Subcutaneous adipose tissue (tissue), 4 donors: ENCODE measurements around the gene ARHGAP22. TPM values are rescaled to one million over a fixed set of nuclear protein-coding genes. Genes with fewer than 3 reads are reported as not detected.

Source experiments
- total RNA-seq, 4 donors: library from RNA; depleted of rRNA; stranded (reverse); fragments of >200 nt; gene quantifications; one replicate each; pipeline ENCODE4 v1.1.0, GENCODE V29; 2016
- TF ChIP-seq, protein P1 (sequence below): fragments of 450-650 bp; IDR thresholded peaks from one replicate; pipeline ENCODE4 v1.5.1; 2016; ENCODE audit warnings: low read depth, mild to moderate bottlenecking, control low read depth, antibody characterized with exemption, moderate library complexity

ARHGAP22 gene
- total RNA-seq, 4 donors from 2014 or later: 2.1 to 15.0 (median 5.0) TPM

DNA sequence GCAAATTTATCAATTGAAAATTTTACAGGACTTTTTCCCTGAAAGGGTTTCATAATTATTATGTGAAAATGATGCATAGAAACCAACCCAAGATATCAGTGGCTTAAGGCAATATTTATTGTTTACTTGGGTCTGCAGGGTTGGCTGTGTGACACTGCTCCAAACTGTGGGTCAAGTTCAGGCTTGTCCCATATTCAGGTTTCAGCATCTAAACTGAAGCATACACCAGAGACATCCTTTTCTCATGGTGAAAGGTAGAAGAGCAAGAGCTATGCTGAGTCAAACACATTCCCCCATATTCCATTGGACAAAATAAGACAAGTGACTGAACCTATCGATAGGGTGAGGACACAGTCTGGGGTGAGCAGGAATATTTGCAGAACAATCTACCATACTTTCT is 187.5 kb downstream of the ARHGAP22 start:
- TF ChIP-seq, protein P1, sequence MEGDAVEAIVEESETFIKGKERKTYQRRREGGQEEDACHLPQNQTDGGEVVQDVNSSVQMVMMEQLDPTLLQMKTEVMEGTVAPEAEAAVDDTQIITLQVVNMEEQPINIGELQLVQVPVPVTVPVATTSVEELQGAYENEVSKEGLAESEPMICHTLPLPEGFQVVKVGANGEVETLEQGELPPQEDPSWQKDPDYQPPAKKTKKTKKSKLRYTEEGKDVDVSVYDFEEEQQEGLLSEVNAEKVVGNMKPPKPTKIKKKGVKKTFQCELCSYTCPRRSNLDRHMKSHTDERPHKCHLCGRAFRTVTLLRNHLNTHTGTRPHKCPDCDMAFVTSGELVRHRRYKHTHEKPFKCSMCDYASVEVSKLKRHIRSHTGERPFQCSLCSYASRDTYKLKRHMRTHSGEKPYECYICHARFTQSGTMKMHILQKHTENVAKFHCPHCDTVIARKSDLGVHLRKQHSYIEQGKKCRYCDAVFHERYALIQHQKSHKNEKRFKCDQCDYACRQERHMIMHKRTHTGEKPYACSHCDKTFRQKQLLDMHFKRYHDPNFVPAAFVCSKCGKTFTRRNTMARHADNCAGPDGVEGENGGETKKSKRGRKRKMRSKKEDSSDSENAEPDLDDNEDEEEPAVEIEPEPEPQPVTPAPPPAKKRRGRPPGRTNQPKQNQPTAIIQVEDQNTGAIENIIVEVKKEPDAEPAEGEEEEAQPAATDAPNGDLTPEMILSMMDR: no peak

DNA sequence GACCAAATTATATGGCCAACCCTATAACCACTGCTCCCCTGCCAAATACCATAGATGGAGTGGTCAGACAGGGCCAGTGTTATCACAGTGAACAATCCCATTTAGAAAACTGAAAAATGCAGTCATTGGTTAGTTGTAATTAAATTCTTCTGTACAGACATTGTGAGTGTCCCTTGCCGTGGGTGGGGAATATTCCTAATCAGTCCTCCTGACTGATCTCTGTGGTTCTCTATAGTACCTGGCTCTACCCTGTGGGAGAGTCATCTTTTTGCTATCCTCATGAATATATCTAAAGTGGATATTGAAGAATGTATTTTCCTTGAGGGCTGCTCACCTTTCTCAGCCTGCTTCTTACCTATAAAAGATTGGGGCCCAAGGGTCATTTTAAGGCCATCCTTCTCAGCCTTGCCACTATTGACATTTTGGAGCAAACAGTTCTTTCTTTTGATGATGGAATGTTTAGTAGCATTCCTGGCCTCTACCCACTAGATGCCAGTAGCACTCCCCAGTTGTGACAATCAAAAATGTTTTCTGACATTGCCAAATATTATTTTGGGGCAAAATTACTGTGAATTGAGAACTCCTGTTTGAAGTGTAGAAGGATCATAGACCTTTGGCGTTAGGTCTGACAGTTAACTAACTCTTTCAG is 188.2 kb downstream of the ARHGAP22 start:
- TF ChIP-seq, protein P1: no peak

DNA sequence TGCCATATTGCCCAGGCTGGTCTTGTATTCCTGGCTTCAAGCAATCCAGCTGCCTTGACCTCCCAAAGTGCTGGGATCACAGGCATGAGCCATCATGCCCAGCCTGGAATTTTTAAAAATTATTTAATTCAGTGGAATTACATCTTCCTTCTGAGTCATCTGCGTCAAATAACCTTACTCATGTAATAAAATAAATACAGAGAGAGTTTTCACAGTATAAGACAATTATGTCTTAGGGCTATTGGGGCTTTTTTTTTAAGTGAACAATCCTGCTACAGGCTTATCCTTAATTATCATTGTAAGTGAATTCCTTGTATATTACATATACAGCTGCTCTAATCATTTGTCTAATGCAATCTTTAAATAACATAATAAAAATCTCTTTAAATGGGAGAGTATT is 190.1 kb downstream of the ARHGAP22 start:
- TF ChIP-seq, protein P1: no peak

DNA sequence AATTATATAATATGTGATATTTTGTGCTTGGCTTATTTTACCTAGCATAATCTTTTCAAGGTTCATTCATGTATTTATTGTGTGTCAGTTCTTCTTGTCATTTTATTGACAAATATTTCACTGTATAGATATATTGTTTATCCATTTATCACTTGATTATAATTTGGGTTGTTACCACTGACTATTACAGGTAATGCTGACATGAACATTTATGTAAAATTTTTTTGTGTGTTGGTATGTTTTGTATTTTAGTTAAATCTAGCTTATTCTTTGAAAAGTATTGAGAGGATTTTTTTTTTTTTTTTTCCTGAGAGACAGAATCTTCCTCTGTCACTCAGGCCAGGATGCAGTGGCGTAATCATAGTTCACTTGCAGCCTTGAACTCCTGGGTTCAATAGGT is 190.7 kb downstream of the ARHGAP22 start:
- TF ChIP-seq, protein P1: no peak

DNA sequence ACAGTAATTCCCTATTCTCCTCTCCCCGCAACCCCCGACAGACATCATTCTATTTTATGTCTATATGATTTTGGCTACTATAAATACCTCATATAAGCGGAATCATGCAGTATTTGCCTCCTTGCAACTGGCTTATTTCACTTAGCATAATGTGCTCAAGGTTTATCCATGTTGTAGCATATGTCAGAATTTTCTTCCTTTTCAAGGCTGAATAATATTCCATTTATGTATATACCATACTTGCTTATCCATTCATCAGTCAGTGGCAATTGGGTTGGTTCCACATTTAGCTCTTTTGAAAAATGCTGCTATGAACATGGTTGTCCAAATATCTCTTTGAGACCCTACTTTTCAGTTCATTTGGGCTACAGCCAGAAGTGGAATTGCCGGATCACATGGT is 191.9 kb downstream of the ARHGAP22 start:
- TF ChIP-seq, protein P1: no peak

DNA sequence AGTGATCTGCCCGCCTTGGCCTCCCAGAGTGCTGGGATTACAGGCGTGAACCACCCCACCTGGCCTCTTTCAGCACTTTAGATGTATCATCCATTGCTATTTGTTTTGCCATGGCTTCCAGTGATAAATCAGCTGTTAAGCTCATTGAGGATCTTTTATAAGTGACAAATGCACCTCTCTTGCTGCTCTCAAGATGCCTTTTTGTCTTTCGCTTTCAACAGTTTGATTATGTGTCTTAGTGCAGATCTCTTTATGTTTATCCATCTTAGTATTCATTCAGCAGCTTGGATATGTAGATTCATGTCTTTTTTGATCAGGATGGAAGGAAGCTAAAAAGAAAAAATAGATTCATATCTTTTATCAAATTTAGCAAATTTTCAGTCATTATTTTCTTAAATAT is 192.8 kb downstream of the ARHGAP22 start:
- TF ChIP-seq, protein P1: no peak

DNA sequence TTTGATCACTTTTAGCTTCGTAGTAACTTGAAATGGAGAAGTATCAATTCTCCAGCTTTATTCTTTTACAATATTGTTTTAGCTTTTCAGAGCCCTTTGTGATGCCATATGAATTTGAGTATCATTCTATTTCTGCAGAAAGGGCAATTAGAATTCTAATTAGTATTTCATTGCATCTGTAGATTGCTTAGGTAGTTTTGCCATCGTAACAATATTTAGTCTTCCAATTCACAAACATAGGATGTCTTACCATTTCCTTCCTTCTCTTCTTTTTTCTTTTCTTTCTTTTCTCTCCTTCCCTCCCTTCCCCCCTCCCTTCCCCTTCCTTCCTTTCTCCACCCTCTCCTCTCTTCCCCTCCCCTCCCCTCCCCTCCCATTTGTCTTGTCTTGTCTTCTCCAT is 193.4 kb downstream of the ARHGAP22 start:
- TF ChIP-seq, protein P1: no peak
